K562 (cell line): ENCODE data around the gene GLT8D2. TPM values are rescaled to one million over a fixed set of nuclear protein-coding genes. Genes with fewer than 3 reads are reported as not detected.
A peak's percentile ranks its signal among the peaks of the same experiment; 100 is the strongest.

Experiments
- ATAC-seq: fragments of 200-7000 bp; cut with Tn5 transposase; 3 replicates; pipeline ENCODE4 v1.9.1; 2020; ENCODE audit warnings: moderate library complexity
- BruUV-seq: library from RNA; stranded (reverse); fragments of 400-500 nt; replicated peaks from 2 replicates; lab custom pipeline; 2021; lab: Mats Ljungman, UMichigan
- CTCF ChIA-PET: fragments of 300-600 bp; formaldehyde crosslinking; extraction: SDS; loops from one replicate; lab custom pipeline; 2021; ENCODE audit warnings: low intra/inter-chr PET ratio; lab: Yijun Ruan, JAX
- POLR2A ChIA-PET: fragments of 300-600, 350-650 bp; sonication (Branson Sonifier 250); formaldehyde crosslinking; extraction: SDS; loops from one replicate; lab custom pipeline; 2021; ENCODE audit warnings: antibody characterized with exemption, inconsistent platforms; lab: Yijun Ruan, JAX
- DNase-seq, 4 experiments: peaks; one replicate each; pipeline versions ENCODE4 v3.0.0 to v3.0.0-alpha.2; 2011 to 2018; ENCODE audit warnings: low spot score in 3 of 4, mixed read lengths in 3 of 4; ENCODE audit errors: extremely low read depth in 1 of 4
- FAIRE-seq: peaks from 2 replicates; lab custom pipeline; 2011; peaks lifted over from hg19 to GRCh38; lab: Jason Lieb, UNC
- H2AFZ ChIP-seq: 2 replicates; pipeline ENCODE4 v1.6.0; 2011; ENCODE audit warnings: low read depth, low read length, control low read depth, inconsistent platforms
- H3K27ac ChIP-seq: fragments of 200-600 bp; 3 replicates; pipeline ENCODE4 v1.8.0; 2011; ENCODE audit warnings: low read depth, mild to moderate bottlenecking, control low read depth, inconsistent platforms, low read length, moderate library complexity, mixed read lengths; ENCODE audit errors: extremely low read depth
- H3K27me3 ChIP-seq, 2 experiments: fragments of 300-600 bp in 1 of 2; 2 replicates in 1 of 2; 3 replicates in 1 of 2; pipeline versions ENCODE4 v1.6.0 to v1.8.0; 2011; ENCODE audit warnings: inconsistent platforms in 2 of 2, low read length in 2 of 2, mild to moderate bottlenecking in 1 of 2, mixed read lengths in 1 of 2, moderate library complexity in 1 of 2; ENCODE audit not compliant: control insufficient read depth in 2 of 2, insufficient read depth in 2 of 2
- H3K36me3 ChIP-seq: fragments of 300-600 bp; 3 replicates; pipeline ENCODE4 v1.8.0; 2011; ENCODE audit warnings: mild to moderate bottlenecking, low read length, inconsistent platforms; ENCODE audit not compliant: control insufficient read depth, insufficient read depth
- H3K4me1 ChIP-seq, 2 experiments: fragments of 200-600 bp in 1 of 2; replicated peaks in 1 of 2; 2 replicates in 1 of 2; 3 replicates in 1 of 2; pipeline versions ENCODE4 v1.5.1 to v1.8.0; 2011; ENCODE audit warnings: inconsistent platforms in 2 of 2, low read length in 2 of 2, mild to moderate bottlenecking in 1 of 2, mixed read lengths in 1 of 2, moderate library complexity in 1 of 2; ENCODE audit not compliant: control insufficient read depth in 2 of 2, insufficient read depth in 2 of 2
- H3K4me2 ChIP-seq: 2 replicates; pipeline ENCODE4 v1.6.1; 2011; ENCODE audit warnings: low read length, control low read depth, inconsistent platforms, mixed read lengths; ENCODE audit not compliant: insufficient read depth
- H3K4me3 ChIP-seq: fragments of 200-600 bp; sonication (generic), shearing (Covaris generic); 2 replicates; pipeline ENCODE4 v1.5.1; 2016; ENCODE audit warnings: control low read depth, inconsistent platforms
- H3K79me2 ChIP-seq: fragments of 200-600 bp; 3 replicates; pipeline ENCODE4 v1.8.0; 2011; ENCODE audit warnings: low read length, inconsistent platforms; ENCODE audit not compliant: control insufficient read depth, insufficient read depth
- H3K9ac ChIP-seq, 2 experiments: 2 replicates each; pipeline versions ENCODE4 v1.6.0 to v1.6.1; 2011; ENCODE audit warnings: low read depth in 2 of 2, low read length in 2 of 2, control low read depth in 1 of 2, inconsistent platforms in 1 of 2, mild to moderate bottlenecking in 1 of 2, mixed read lengths in 1 of 2; ENCODE audit not compliant: insufficient read depth in 1 of 2
- H3K9me1 ChIP-seq: one replicate; pipeline ENCODE4 v1.6.0; 2011; ENCODE audit warnings: inconsistent platforms, mild to moderate bottlenecking, low read length, moderate library complexity; ENCODE audit not compliant: control insufficient read depth, insufficient read depth
- H3K9me3 ChIP-seq: replicated peaks from 2 replicates; pipeline ENCODE4 v1.5.1; 2011; ENCODE audit warnings: low read depth, low read length, inconsistent platforms; ENCODE audit not compliant: control insufficient read depth, insufficient read depth
- H4K20me1 ChIP-seq: replicated peaks from 2 replicates; pipeline ENCODE4 v1.6.1; 2011; ENCODE audit warnings: low read length, inconsistent platforms, mixed read lengths; ENCODE audit not compliant: control insufficient read depth, insufficient read depth
- CHCHD3 ChIP-seq: fragments of 250-450 bp; sonication (Bioruptor Pico); IDR thresholded peaks from 2 replicates; pipeline ENCODE4 v2.1.2; 2022; ENCODE audit warnings: mild to moderate bottlenecking
- EWSR1 ChIP-seq: fragments of 450-650 bp; IDR thresholded peaks from 2 replicates; pipeline ENCODE4 v1.6.1; 2018; ENCODE audit warnings: borderline replicate concordance, mild to moderate bottlenecking, low read depth, moderate library complexity; ENCODE audit not compliant: partially characterized antibody
- FOXK2 ChIP-seq, 2 experiments: fragments of 450-650 bp; IDR thresholded peaks in 1 of 2; conservative IDR thresholded peaks in 1 of 2; 2 replicates each; pipeline ENCODE4 v1.6.1; 2016; ENCODE audit warnings: low read depth in 2 of 2, mild to moderate bottlenecking in 1 of 2
- HCFC1 ChIP-seq: IDR thresholded peaks from 2 replicates; pipeline ENCODE4 v1.6.1; 2012; ENCODE audit warnings: low read depth, low read length, improper control_type of control experiment
- HDGF ChIP-seq: fragments of 450-650 bp; IDR thresholded peaks from 2 replicates; pipeline ENCODE4 v1.6.1; 2016
- HIVEP1 ChIP-seq: fragments of 250-450 bp; sonication (Bioruptor Pico); IDR thresholded peaks from 2 replicates; pipeline ENCODE4 v1.4.0; 2020; ENCODE audit warnings: mild to moderate bottlenecking
- MAFG ChIP-seq: fragments of 450-650 bp; conservative IDR thresholded peaks from 2 replicates; pipeline ENCODE4 v1.6.1; 2016; ENCODE audit warnings: missing genetic modification characterization, missing compliant biosample characterization
- MAFK ChIP-seq: IDR thresholded peaks from 2 replicates; pipeline ENCODE4 v1.6.1; 2011; ENCODE audit warnings: low read length, improper control_type of control experiment
- NCOA6 ChIP-seq: fragments of 450-650 bp; IDR thresholded peaks from 2 replicates; pipeline ENCODE4 v1.6.1; 2017; ENCODE audit warnings: mild to moderate bottlenecking
- NEUROD1 ChIP-seq: fragments of 150-350 bp; IDR thresholded peaks from 2 replicates; pipeline ENCODE4 v1.6.1; 2014; ENCODE audit warnings: borderline replicate concordance, low read length, low read depth; ENCODE audit not compliant: partially characterized antibody
- NFE2 ChIP-seq: IDR thresholded peaks from 2 replicates; pipeline ENCODE4 v1.6.1; 2014; ENCODE audit warnings: antibody characterized with exemption, low read depth
- PHB2 ChIP-seq: fragments of 450-650 bp; IDR thresholded peaks from 2 replicates; pipeline ENCODE4 v1.6.1; 2017; ENCODE audit warnings: low read depth
- RBM25 ChIP-seq: fragments of 200-400 bp; formaldehyde crosslinking; IDR thresholded peaks from 2 replicates; pipeline ENCODE4 v1.6.1; 2018; ENCODE audit warnings: low read length, low read depth, moderate library complexity; ENCODE audit not compliant: severe bottlenecking
- ZNF121 ChIP-seq: sonication (generic); formaldehyde crosslinking; conservative IDR thresholded peaks from 2 replicates; pipeline ENCODE4 v1.8.0; 2022; ENCODE audit warnings: missing genetic modification reagents
- ZNF197 ChIP-seq: fragments of 200-800 bp; sonication (Bioruptor generic); IDR thresholded peaks from 2 replicates; pipeline ENCODE4 v1.6.1; 2016; ENCODE audit warnings: low read depth, missing genetic modification characterization, missing compliant biosample characterization
- ZNF316 ChIP-seq: fragments of 450-650 bp; IDR thresholded peaks from 2 replicates; pipeline ENCODE4 v1.6.1; 2016
- WGBS: fragments of 100-300 bp; shearing (Covaris generic); methylation state at CpG from one replicate; pipeline ENCODE4 v1.1.6; 2016; ENCODE audit warnings: low coverage, mixed read lengths; ENCODE audit not compliant: insufficient coverage; ENCODE audit errors: missing lambda C conversion rate; 5-methylcytosine and 5-hydroxymethylcytosine counted together
- in situ Hi-C: fragments of 300-500 bp; cut with MboI; formaldehyde crosslinking; loops from 4 replicates; pipeline ENCODE4 v1.15.0; 2018; ENCODE audit warnings: inconsistent platforms, mixed read lengths
- intact Hi-C: fragments of 100-400 bp; cut with micrococcal nuclease; formaldehyde crosslinking; loops from 2 replicates; pipeline ENCODE4 v1.14.2; 2022
- polyA plus RNA-seq, 8 experiments: library from polyadenylated mRNA; depleted of rRNA in 4 of 8; stranded (reverse) in 5 of 8; unstranded in 3 of 8; fragments of >200 nt; fragmentation: Nextera tagmentation in 2 of 8; fragmentation: Illumina TruSeq in 1 of 8; extraction: Ambion mirVana in 2 of 8; extraction: Trizol in 1 of 8; gene quantifications; 2 replicates each; pipeline versions ENCODE4 v1.2.1 to v1.2.3, GENCODE V29; 2011 to 2014; ENCODE audit warnings: inconsistent platforms in 1 of 8, missing spikeins in 1 of 8
- total RNA-seq, 7 experiments: library from RNA; depleted of rRNA in 6 of 7; stranded (reverse); fragments of >200 nt in 6 of 7; fragmentation: Illumina TruSeq in 2 of 7; extraction: Trizol in 2 of 7; gene quantifications; 2 replicates each; pipeline versions ENCODE4 v1.2.1 to v1.2.3, GENCODE V29; 2011 to 2021; ENCODE audit warnings: low replicate concordance in 1 of 7
- TF ChIP-seq, protein P1 (sequence below): sonication (generic); formaldehyde crosslinking; IDR thresholded peaks from 2 replicates; pipeline ENCODE4 v1.8.0; 2022; ENCODE audit warnings: mild to moderate bottlenecking, missing genetic modification reagents
- TF ChIP-seq, protein P2 (sequence below): sonication (generic); formaldehyde crosslinking; IDR thresholded peaks from 2 replicates; pipeline ENCODE4 v1.8.1; 2022; ENCODE audit warnings: missing genetic modification reagents

GLT8D2 gene
- total and polyA plus RNA-seq, 9 of the 15 experiments (the other 6 are each of a cell fraction or from before 2014, with no cell fraction given): 0.18 to 0.27 (median 0.18) TPM; not detected in 6

- Histone ChIP-seq H3K36me3 (peaks cover 13% of the 10 kb centered on the region; the same call in 2 of the 3 replicates), H3K9me3 (no peaks in the 10 kb centered on the region), H2AFZ (no peak overlapping the region), H3K79me2 (no peaks in the 10 kb centered on the region), H4K20me1 (no peaks in the 10 kb centered on the region), H3K9me1 (no peaks in the 10 kb centered on the region), H3K4me3 (no peak overlapping the region), H3K27ac (no peak overlapping the region), H3K9ac (no peak overlapping the region), H3K4me2 (no peak overlapping the region), H3K4me1 (no peaks in the 10 kb centered on the region), H3K27me3 (no peaks in the 10 kb centered on the region)
- DNase-seq (no peak), ATAC-seq (no peak), FAIRE-seq (no peak)
- in situ Hi-C loops (no loop called here), intact Hi-C loops (no loop called here)
- ChIA-PET CTCF (no interaction called here), POLR2A (no interaction called here)
- 13% methylated on average over 1 of the region's 1 CpG for WGBS
- BruUV-seq: no TSS peak
- TF ChIP-seq CHCHD3 (CRISPR knock-in tag): no peak
- TF ChIP-seq ZNF121: no peak
- no peak for TF ChIP-seq NFE2
- TF ChIP-seq HDGF: no peak
- TF ChIP-seq MAFK: peak; percentile 11; the same call in 1 of the 2 replicates
- no peak for TF ChIP-seq EWSR1
- TF ChIP-seq, protein P1, sequence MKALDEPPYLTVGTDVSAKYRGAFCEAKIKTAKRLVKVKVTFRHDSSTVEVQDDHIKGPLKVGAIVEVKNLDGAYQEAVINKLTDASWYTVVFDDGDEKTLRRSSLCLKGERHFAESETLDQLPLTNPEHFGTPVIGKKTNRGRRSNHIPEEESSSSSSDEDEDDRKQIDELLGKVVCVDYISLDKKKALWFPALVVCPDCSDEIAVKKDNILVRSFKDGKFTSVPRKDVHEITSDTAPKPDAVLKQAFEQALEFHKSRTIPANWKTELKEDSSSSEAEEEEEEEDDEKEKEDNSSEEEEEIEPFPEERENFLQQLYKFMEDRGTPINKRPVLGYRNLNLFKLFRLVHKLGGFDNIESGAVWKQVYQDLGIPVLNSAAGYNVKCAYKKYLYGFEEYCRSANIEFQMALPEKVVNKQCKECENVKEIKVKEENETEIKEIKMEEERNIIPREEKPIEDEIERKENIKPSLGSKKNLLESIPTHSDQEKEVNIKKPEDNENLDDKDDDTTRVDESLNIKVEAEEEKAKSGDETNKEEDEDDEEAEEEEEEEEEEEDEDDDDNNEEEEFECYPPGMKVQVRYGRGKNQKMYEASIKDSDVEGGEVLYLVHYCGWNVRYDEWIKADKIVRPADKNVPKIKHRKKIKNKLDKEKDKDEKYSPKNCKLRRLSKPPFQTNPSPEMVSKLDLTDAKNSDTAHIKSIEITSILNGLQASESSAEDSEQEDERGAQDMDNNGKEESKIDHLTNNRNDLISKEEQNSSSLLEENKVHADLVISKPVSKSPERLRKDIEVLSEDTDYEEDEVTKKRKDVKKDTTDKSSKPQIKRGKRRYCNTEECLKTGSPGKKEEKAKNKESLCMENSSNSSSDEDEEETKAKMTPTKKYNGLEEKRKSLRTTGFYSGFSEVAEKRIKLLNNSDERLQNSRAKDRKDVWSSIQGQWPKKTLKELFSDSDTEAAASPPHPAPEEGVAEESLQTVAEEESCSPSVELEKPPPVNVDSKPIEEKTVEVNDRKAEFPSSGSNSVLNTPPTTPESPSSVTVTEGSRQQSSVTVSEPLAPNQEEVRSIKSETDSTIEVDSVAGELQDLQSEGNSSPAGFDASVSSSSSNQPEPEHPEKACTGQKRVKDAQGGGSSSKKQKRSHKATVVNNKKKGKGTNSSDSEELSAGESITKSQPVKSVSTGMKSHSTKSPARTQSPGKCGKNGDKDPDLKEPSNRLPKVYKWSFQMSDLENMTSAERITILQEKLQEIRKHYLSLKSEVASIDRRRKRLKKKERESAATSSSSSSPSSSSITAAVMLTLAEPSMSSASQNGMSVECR (CRISPR knock-in tag): no peak
- TF ChIP-seq PHB2: no peak
- no peak for TF ChIP-seq ZNF197
- no peak for TF ChIP-seq RBM25
- TF ChIP-seq HIVEP1: no peak
- TF ChIP-seq FOXK2 (conservative IDR thresholded peaks at IDR 0.05 in 1 of 2, IDR thresholded peaks at IDR 0.05 in 1 of 2; ENCODE audit: low read depth in 2 of 2): no peak
- TF ChIP-seq MAFG (tag): peak; percentile 31; the same call in 1 of the 2 replicates
- TF ChIP-seq ZNF316: peak; percentile 70
- no peak for TF ChIP-seq NEUROD1
- TF ChIP-seq HCFC1: no peak
- TF ChIP-seq, protein P2, sequence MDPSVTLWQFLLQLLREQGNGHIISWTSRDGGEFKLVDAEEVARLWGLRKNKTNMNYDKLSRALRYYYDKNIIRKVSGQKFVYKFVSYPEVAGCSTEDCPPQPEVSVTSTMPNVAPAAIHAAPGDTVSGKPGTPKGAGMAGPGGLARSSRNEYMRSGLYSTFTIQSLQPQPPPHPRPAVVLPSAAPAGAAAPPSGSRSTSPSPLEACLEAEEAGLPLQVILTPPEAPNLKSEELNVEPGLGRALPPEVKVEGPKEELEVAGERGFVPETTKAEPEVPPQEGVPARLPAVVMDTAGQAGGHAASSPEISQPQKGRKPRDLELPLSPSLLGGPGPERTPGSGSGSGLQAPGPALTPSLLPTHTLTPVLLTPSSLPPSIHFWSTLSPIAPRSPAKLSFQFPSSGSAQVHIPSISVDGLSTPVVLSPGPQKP (CRISPR knock-in tag): no peak
- no peak for TF ChIP-seq NCOA6
Observed at GRCh38 chr12:104080764-104081163, 30.8 kb upstream of the GLT8D2 start.
